ENCODE results near the gene ATOH8.
A peak's percentile ranks its signal among the peaks of the same experiment; 100 is the strongest.

The ATOH8 gene

GRCh38 chr2:85794491-85795121, 40.8 kb downstream of the ATOH8 start:
- Histone ChIP-seq H3K27me3 (ENCODE audit: insufficient read depth, insufficient read length) (no peaks in the 10 kb centered on the region), H3K36me3 (ENCODE audit: insufficient read depth, insufficient read length, low read length) (no peaks in the 10 kb centered on the region), H3K4me3 (ENCODE audit: insufficient read length, low read depth) (no peak overlapping the region), H3K9me3 (ENCODE audit: insufficient read depth, low read length) (no peaks in the 10 kb centered on the region), H3K4me1 (ENCODE audit: insufficient read depth, insufficient read length) (peaks cover 4% of the 10 kb centered on the region), H3K9ac (ENCODE audit: insufficient read length, low read depth) (no peak overlapping the region)
- DNase-seq (ENCODE audit: low read depth, low spot score): no peak
- TF ChIP-seq YY1 (IDR thresholded peaks at IDR 0.05; ENCODE audit: insufficient read depth, insufficient read length): no peak
- no peak for TF ChIP-seq SUZ12 (IDR thresholded peaks at IDR 0.05; ENCODE audit: extremely low read depth, insufficient read depth, insufficient read length)
- TF ChIP-seq ZNF274 (IDR thresholded peaks at IDR 0.05; ENCODE audit: low read depth, low read length): no peak

DNA sequence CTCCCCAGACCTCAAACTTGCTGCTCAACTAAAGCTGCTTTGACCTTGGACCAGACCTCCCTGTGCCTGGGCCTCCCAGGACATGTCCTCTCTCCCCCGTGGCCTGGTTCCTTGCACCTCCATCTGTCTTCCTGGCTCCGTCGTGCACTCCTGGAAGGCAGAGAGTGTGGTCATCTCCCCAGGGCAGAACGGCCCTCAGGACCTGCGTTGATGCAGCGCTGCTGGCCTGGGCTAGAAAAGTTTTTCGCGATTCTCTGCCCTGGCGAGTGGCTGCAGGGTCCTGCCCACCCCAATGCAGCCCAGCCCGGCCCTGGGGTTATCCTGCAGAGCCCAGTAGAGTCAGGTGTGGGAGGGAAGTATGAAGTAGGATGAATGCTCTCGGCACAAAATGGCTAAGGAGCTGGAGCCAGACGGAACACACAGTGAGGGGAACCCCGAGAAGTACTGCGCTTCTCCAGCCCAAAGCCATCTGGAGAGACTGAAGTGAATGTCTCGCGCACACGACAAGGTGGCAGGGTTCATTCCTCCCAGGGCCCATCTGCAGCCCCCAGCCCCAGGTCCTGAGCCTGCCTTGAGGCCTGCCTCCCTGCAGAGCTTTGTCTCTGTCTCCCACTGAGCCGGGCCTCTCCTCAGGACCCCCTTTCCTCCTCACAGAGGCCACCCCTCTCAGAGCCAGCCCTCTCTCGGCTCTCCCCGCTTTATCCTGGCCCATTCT, 41.7 kb downstream of the ATOH8 start:
- TF ChIP-seq YY1 (IDR thresholded peaks at IDR 0.05; ENCODE audit: insufficient read depth, insufficient read length): no peak
- DNase-seq (ENCODE audit: low read depth, low spot score): no peak
- Histone ChIP-seq H3K27me3 (ENCODE audit: insufficient read depth, insufficient read length) (no peaks in the 10 kb centered on the region), H3K9ac (ENCODE audit: insufficient read length, low read depth) (no peak overlapping the region), H3K4me1 (ENCODE audit: insufficient read depth, insufficient read length) (peaks cover 4% of the 10 kb centered on the region), H3K9me3 (ENCODE audit: insufficient read depth, low read length) (no peaks in the 10 kb centered on the region), H3K4me3 (ENCODE audit: insufficient read length, low read depth) (no peak overlapping the region), H3K36me3 (ENCODE audit: insufficient read depth, insufficient read length, low read length) (no peaks in the 10 kb centered on the region)

GRCh38 chr2:85796046-85796340, 42.2 kb downstream of the ATOH8 start:
- H3K4me3 ChIP-seq (ENCODE audit: insufficient read length, low read depth): no peak overlapping the region
- no peaks in the 10 kb centered on the region for H3K9me3 ChIP-seq (ENCODE audit: insufficient read depth, low read length)
- no peak for TF ChIP-seq YY1 (IDR thresholded peaks at IDR 0.05; ENCODE audit: insufficient read depth, insufficient read length)
- no peak for TF ChIP-seq ZNF274 (IDR thresholded peaks at IDR 0.05; ENCODE audit: low read depth, low read length)
- no peak for TF ChIP-seq SUZ12 (IDR thresholded peaks at IDR 0.05; ENCODE audit: extremely low read depth, insufficient read depth, insufficient read length)
- peaks cover 4% of the 10 kb centered on the region for H3K4me1 ChIP-seq (ENCODE audit: insufficient read depth, insufficient read length)
- no peaks in the 10 kb centered on the region for H3K36me3 ChIP-seq (ENCODE audit: insufficient read depth, insufficient read length, low read length)
- H3K9ac ChIP-seq (ENCODE audit: insufficient read length, low read depth): no peak overlapping the region
- H3K27me3 ChIP-seq (ENCODE audit: insufficient read depth, insufficient read length): no peaks in the 10 kb centered on the region
- DNase-seq (ENCODE audit: low read depth, low spot score): no peak

- Histone ChIP-seq H3K9me3 (ENCODE audit: insufficient read depth, low read length) (no peaks in the 10 kb centered on the region), H3K36me3 (ENCODE audit: insufficient read depth, insufficient read length, low read length) (no peaks in the 10 kb centered on the region), H3K4me3 (ENCODE audit: insufficient read length, low read depth) (no peak overlapping the region), H3K4me1 (ENCODE audit: insufficient read depth, insufficient read length) (peaks cover 4% of the 10 kb centered on the region), H3K27me3 (ENCODE audit: insufficient read depth, insufficient read length) (no peaks in the 10 kb centered on the region), H3K9ac (ENCODE audit: insufficient read length, low read depth) (no peak overlapping the region)
- DNase-seq (ENCODE audit: low read depth, low spot score): no peak
- TF ChIP-seq YY1 (IDR thresholded peaks at IDR 0.05; ENCODE audit: insufficient read depth, insufficient read length) (no peak), ZNF274 (IDR thresholded peaks at IDR 0.05; ENCODE audit: low read depth, low read length) (no peak)
Observed at GRCh38 chr2:85796341-85797262, 42.8 kb downstream of the ATOH8 start.

DNA sequence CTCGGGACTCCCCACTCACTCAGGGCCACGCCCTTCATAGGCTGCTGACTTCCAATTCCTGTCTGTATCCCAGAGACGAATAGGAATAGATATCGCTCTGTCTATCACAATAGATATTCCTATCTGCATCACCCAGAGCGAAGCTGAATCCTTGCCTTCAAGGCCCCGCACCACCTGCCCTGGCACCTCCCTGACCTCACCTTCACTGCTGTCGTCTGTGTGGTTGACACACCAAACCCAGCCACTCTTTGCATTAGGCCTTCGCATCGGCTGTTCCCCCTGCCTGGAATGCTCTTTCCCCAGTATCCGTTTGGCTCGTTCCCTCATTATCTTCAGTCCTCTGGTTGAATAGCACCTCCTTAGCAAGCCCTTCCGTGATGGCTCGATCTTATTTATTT, 43.5 kb downstream of the ATOH8 start:
- Histone ChIP-seq H3K4me3 (ENCODE audit: insufficient read length, low read depth) (no peak overlapping the region), H3K27me3 (ENCODE audit: insufficient read depth, insufficient read length) (no peaks in the 10 kb centered on the region), H3K36me3 (ENCODE audit: insufficient read depth, insufficient read length, low read length) (no peaks in the 10 kb centered on the region), H3K9ac (ENCODE audit: insufficient read length, low read depth) (no peak overlapping the region), H3K9me3 (ENCODE audit: insufficient read depth, low read length) (no peaks in the 10 kb centered on the region), H3K4me1 (ENCODE audit: insufficient read depth, insufficient read length) (peaks cover 4% of the 10 kb centered on the region)
- DNase-seq (ENCODE audit: low read depth, low spot score): no peak
- TF ChIP-seq YY1 (IDR thresholded peaks at IDR 0.05; ENCODE audit: insufficient read depth, insufficient read length) (no peak), SUZ12 (IDR thresholded peaks at IDR 0.05; ENCODE audit: extremely low read depth, insufficient read depth, insufficient read length) (no peak), ZNF274 (IDR thresholded peaks at IDR 0.05; ENCODE audit: low read depth, low read length) (no peak)

- DNase-seq (ENCODE audit: low read depth, low spot score): peak; percentile 30
- no peaks in the 10 kb centered on the region for H3K9me3 ChIP-seq (ENCODE audit: insufficient read depth, low read length)
- H3K36me3 ChIP-seq (ENCODE audit: insufficient read depth, insufficient read length, low read length): no peaks in the 10 kb centered on the region
- no peak overlapping the region for H3K9ac ChIP-seq (ENCODE audit: insufficient read length, low read depth)
- H3K27me3 ChIP-seq (ENCODE audit: insufficient read depth, insufficient read length): no peaks in the 10 kb centered on the region
- peaks cover 4% of the 10 kb centered on the region for H3K4me1 ChIP-seq (ENCODE audit: insufficient read depth, insufficient read length)
- H3K4me3 ChIP-seq (ENCODE audit: insufficient read length, low read depth): no peak overlapping the region
- TF ChIP-seq YY1 (IDR thresholded peaks at IDR 0.05; ENCODE audit: insufficient read depth, insufficient read length) (no peak), ZNF274 (IDR thresholded peaks at IDR 0.05; ENCODE audit: low read depth, low read length) (no peak), SUZ12 (IDR thresholded peaks at IDR 0.05; ENCODE audit: extremely low read depth, insufficient read depth, insufficient read length) (no peak)
Observed at GRCh38 chr2:85797921-85798320, 44.1 kb downstream of the ATOH8 start.

All from NT2/D1 (cell line).